Smooth muscle cell of the brain vasculature (primary cell): ENCODE data around the gene FBLN1.

Experiments
- DNase-seq: peaks from one replicate; pipeline ENCODE4 v3.0.0-alpha.2; 2012; ENCODE audit warnings: low read depth, low spot score

Gene FBLN1

GRCh38 chr22:45632791-45633515 is 130.3 kb downstream of the FBLN1 start:
- no peak for DNase-seq

GRCh38 chr22:45636683-45637082 is 134.0 kb downstream of the FBLN1 start:
- no peak for DNase-seq

- no peak for DNase-seq
These were observed 135.5 kb downstream of the FBLN1 start for GRCh38 chr22:45638197-45638596.

GRCh38 chr22:45638834-45639746 is 136.4 kb downstream of the FBLN1 start:
- no peak for DNase-seq

GRCh38 chr22:45639747-45640102 is 137.0 kb downstream of the FBLN1 start:
- no peak for DNase-seq

GRCh38 chr22:45640291-45640940 is 137.7 kb downstream of the FBLN1 start:
- no peak for DNase-seq

- DNase-seq: no peak
These were observed 138.4 kb downstream of the FBLN1 start for GRCh38 chr22:45640941-45641621.

- no peak for DNase-seq
These were observed 140.3 kb downstream of the FBLN1 start for GRCh38 chr22:45642986-45643385.

GRCh38 chr22:45644714-45645113 is 142.0 kb downstream of the FBLN1 start:
- no peak for DNase-seq

- no peak for DNase-seq
These were observed 142.5 kb downstream of the FBLN1 start for GRCh38 chr22:45645150-45645525.

- DNase-seq: no peak
These were observed 143.1 kb downstream of the FBLN1 start for GRCh38 chr22:45645526-45646414.

GRCh38 chr22:45647532-45648225 is 145.0 kb downstream of the FBLN1 start:
- no peak for DNase-seq

- DNase-seq: no peak
These were observed 145.8 kb downstream of the FBLN1 start for GRCh38 chr22:45648301-45649117.

- no peak for DNase-seq
These were observed 147.1 kb downstream of the FBLN1 start for GRCh38 chr22:45649809-45650208.

GRCh38 chr22:45650721-45651120 is 148.0 kb downstream of the FBLN1 start:
- no peak for DNase-seq
